ENCODE measurements around the gene STAT6. TPM values are rescaled to one million over a fixed set of nuclear protein-coding genes. Genes with fewer than 3 reads are reported as not detected.
A peak's percentile ranks its signal among the peaks of the same experiment; 100 is the strongest.
"Not testable (repeated sequence)": the region's sequence is repeated elsewhere in the genome, so short reads cannot be mapped to it uniquely, and the experiment has no call there.

Gene STAT6
- total RNA-seq, 2 experiments from 2014 or later, result 127 to 128 TPM

DNA sequence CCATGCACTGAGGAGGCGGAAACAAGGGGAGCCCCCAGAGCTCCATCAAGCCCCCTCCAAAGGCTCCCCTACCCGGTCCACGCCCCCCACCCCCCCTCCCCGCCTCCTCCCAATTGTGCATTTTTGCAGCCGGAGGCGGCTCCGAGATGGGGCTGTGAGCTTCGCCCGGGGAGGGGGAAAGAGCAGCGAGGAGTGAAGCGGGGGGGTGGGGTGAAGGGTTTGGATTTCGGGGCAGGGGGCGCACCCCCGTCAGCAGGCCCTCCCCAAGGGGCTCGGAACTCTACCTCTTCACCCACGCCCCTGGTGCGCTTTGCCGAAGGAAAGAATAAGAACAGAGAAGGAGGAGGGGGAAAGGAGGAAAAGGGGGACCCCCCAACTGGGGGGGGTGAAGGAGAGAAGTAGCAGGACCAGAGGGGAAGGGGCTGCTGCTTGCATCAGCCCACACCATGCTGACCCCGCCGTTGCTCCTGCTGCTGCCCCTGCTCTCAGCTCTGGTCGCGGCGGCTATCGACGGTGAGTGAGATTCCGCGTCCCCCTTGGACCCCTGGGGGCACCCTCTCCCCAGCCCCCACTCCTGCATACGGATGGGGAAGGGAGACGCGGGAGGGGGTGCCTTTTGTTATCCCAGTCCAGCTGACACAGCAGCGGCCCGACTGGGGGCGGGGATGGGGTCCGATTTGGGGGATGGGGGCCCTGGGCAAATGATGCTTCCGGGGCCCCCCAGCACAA, 17.5 kb upstream of the STAT6 start:
- Mint-ChIP-seq H3K4me1 (peaks cover 10% of the 10 kb centered on the region), H3K36me3 (ENCODE audit: low read depth) (peaks cover 5% of the 10 kb centered on the region), H3K27ac (no peak overlapping the region), H3K27me3 (peaks cover 65% of the 10 kb centered on the region), H3K9me3 (peaks cover 7% of the 10 kb centered on the region), H3K4me3 (peak overlapping the region; percentile 9)
- no peak for DNase-seq
- CTCF ChIA-PET, result interaction anchor here (1.1 to 5.9 kb wide), 5 partner anchors 10 to 301 kb away, joined by 3 to 65 read pairs (median 10); partner anchors contain the start of gene STAT6
- POLR2A ChIA-PET, result interaction anchor here (1.0 to 2.7 kb wide), 3 partner anchors 11 to 51 kb away, joined by 3 to 25 read pairs (median 11); partner anchors contain the start of genes NEMP1 and STAT6

DNA sequence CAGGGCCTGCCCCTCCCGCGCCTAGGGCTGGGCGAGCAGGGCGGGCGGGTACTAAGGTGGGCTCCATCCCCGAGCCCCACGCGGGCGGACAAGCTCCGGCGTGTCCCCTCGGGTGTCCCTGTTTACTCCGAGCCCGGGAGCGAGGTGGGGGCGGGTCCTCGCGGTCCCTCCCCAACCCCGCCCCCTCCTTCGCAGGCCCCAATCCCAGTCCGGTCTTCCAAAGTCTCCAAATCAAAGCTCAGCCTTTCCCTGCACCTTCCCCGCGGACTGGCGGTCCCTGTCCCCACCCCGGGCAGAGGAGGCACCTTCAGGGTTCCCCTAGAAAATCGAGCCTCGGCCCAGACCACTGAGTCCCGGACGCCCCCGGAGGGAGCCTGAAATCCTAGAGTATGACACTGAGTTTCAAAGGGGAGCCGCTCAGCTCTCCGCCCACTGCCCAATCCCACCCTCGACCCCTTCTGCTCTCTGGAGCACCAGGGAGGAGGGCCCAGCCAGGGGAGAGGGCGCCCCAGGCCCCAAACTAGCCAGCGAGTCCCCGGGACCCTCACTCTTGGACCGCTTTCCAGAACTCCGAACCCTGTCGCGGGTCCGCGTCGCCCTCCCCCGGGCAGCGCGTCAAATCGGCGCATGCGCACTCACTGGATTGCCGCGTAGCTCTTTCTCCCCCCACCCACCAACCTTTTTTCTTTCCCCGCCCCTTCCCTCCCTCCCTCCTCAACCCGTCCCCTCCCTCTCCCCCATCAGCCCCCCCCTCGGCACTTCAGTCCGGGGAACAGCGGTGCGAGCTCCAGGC, 16.8 kb upstream of the STAT6 start, which contains the start of gene LRP1:
LRP1 (plus strand) TSS at position 758 of the 793 bp plus-strand sequence. CDS start 482 bp downstream, outside the sequence.
- peaks cover 9% of the 10 kb centered on the region for H3K36me3 Mint-ChIP-seq (ENCODE audit: low read depth)
- peak within 1 kb of the TSS; percentile 73 for H3K4me3 Mint-ChIP-seq
- ChIA-PET POLR2A (interaction anchor here (0.8 to 2.7 kb wide), 4 partner anchors 10 to 112 kb away, joined by 3 to 25 read pairs (median 8); partner anchors contain the start of genes NEMP1 and STAT6), CTCF (interaction anchor here (0.7 to 5.9 kb wide), 9 partner anchors 10 to 302 kb away, joined by 3 to 65 read pairs (median 3); partner anchors contain the start of gene STAT6)
- peaks cover 67% of the 10 kb centered on the region for H3K27me3 Mint-ChIP-seq
- DNase-seq, result peak; percentile 63
- H3K9me3 Mint-ChIP-seq, result peaks cover 10% of the 10 kb centered on the region
- peaks cover 10% of the 10 kb centered on the region for H3K4me1 Mint-ChIP-seq
- H3K27ac Mint-ChIP-seq, result no peak within 1 kb of the TSS

- Mint-ChIP-seq H3K27ac (no peak overlapping the region), H3K9me3 (peaks cover 10% of the 10 kb centered on the region), H3K4me1 (peaks cover 10% of the 10 kb centered on the region), H3K4me3 (peak overlapping the region; percentile 73), H3K27me3 (peaks cover 62% of the 10 kb centered on the region), H3K36me3 (ENCODE audit: low read depth) (peaks cover 9% of the 10 kb centered on the region)
- ChIA-PET POLR2A (interaction anchor here (0.8 to 2.7 kb wide), 3 partner anchors 16 to 113 kb away, joined by 4 to 25 read pairs (median 11); partner anchors contain the start of genes NEMP1 and STAT6), CTCF (interaction anchor here (0.7 to 7.3 kb wide), 11 partner anchors 9 to 87 kb away, joined by 3 to 72 read pairs (median 6); partner anchors contain the start of gene STAT6)
- DNase-seq, result peak; percentile 39
Observed at GRCh38 chr12:57127101-57127725, 16.1 kb upstream of the STAT6 start.

- peaks cover 9% of the 10 kb centered on the region for H3K36me3 Mint-ChIP-seq (ENCODE audit: low read depth)
- DNase-seq, result no peak
- peaks cover 58% of the 10 kb centered on the region for H3K27me3 Mint-ChIP-seq
- H3K4me1 Mint-ChIP-seq, result peaks cover 10% of the 10 kb centered on the region
- CTCF ChIA-PET, result interaction anchor here (1.4 to 7.3 kb wide), 6 partner anchors 15 to 88 kb away, joined by 4 to 72 read pairs (median 22); partner anchors contain the start of gene STAT6
- POLR2A ChIA-PET, result interaction anchor here (2.7 kb wide), 1 partner anchor 15 kb away, joined by 25 read pairs; the partner anchor contains the start of gene STAT6
- peak overlapping the region; percentile 12 for H3K4me3 Mint-ChIP-seq
- no peak overlapping the region for H3K27ac Mint-ChIP-seq
- H3K9me3 Mint-ChIP-seq, result peaks cover 10% of the 10 kb centered on the region
Observed at GRCh38 chr12:57126561-57126960, 15.4 kb upstream of the STAT6 start.

- H3K27ac Mint-ChIP-seq, result no peak overlapping the region
- H3K36me3 Mint-ChIP-seq (ENCODE audit: low read depth), result peaks cover 9% of the 10 kb centered on the region
- H3K4me3 Mint-ChIP-seq, result no peak overlapping the region
- H3K27me3 Mint-ChIP-seq, result peaks cover 53% of the 10 kb centered on the region
- CTCF ChIA-PET, result interaction anchor here (0.7 to 7.3 kb wide), 9 partner anchors 14 to 369 kb away, joined by 3 to 72 read pairs (median 6); partner anchors contain the start of gene STAT6
- peaks cover 10% of the 10 kb centered on the region for H3K4me1 Mint-ChIP-seq
- POLR2A ChIA-PET, result interaction anchor here (2.7 kb wide), 1 partner anchor 15 kb away, joined by 25 read pairs; the partner anchor contains the start of gene STAT6
- DNase-seq, result no peak
- peaks cover 10% of the 10 kb centered on the region for H3K9me3 Mint-ChIP-seq
Observed at GRCh38 chr12:57126061-57126460, 14.9 kb upstream of the STAT6 start.

DNA sequence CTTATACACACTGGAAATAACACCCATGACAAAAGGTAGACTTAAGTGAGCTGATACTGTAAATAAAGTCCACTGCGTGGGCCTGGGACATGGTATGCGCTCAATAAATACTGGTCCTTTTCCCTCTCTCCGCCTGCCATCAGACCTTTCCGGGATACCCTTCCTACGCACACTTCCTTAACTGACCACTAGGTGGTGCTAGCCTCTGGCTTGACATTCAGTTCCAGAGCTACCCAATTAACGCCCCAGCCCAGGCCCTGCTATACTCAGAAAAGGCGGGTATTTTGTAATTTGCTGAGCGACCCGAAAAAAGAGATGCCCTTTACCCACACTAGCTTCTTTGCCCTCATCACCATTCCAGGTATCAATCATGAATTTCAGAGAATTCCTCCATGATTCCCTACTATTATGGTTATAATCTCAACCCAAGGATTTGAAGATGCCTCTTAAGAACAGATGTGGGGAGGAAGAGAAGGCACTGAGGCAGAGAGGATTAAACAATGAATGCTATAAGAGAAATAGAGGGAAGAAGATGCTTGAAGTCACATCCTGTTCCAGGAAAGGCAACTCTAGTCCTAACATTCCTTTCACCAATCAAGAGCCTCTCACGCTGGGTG, 13.2 kb upstream of the STAT6 start:
- Mint-ChIP-seq H3K27me3 (peaks cover 37% of the 10 kb centered on the region), H3K36me3 (ENCODE audit: low read depth) (peaks cover 9% of the 10 kb centered on the region), H3K4me1 (peaks cover 5% of the 10 kb centered on the region), H3K4me3 (no peak overlapping the region), H3K9me3 (peaks cover 10% of the 10 kb centered on the region), H3K27ac (no peak overlapping the region)
- DNase-seq, result peak; percentile 76
- ChIA-PET POLR2A (interaction anchor here (1.0 to 2.3 kb wide), 4 partner anchors 9 to 59 kb away, joined by 3 to 16 read pairs (median 6); partner anchors contain the start of genes NEMP1 and STAT6), CTCF (interaction anchor here (0.7 to 7.3 kb wide), 32 partner anchors 9 to 435 kb away, joined by 3 to 72 read pairs (median 4); partner anchors contain the start of genes MYO1A, NEMP1, SDR9C7 and STAT6)

DNA sequence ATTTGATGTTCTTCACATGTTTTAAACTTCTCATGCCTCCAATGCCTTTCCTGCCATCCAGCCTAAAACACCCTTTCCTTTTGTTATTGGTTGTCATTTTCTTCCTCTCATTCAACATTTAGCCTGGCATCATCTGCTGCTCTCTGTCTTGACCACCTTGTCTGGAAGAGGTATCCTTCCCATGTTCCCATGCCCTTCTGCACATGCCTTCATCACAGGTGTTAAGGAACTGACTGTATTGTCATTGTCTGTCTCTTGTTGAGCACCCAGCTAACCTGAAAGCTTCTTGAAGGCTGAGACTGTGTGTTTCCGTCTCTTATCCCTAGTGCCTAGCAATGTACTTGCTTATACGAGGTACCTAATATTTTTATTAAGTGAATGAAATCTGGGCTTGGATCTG, 12.7 kb upstream of the STAT6 start:
- no peak overlapping the region for H3K27ac Mint-ChIP-seq
- peaks cover 9% of the 10 kb centered on the region for H3K36me3 Mint-ChIP-seq (ENCODE audit: low read depth)
- no peak for DNase-seq
- ChIA-PET POLR2A (interaction anchor here (1.0 to 2.3 kb wide), 4 partner anchors 8 to 60 kb away, joined by 3 to 16 read pairs (median 6); partner anchors contain the start of genes NEMP1 and STAT6), CTCF (interaction anchor here (0.7 to 7.3 kb wide), 34 partner anchors 9 to 434 kb away, joined by 3 to 72 read pairs (median 4); partner anchors contain the start of genes MYO1A, NEMP1, SDR9C7 and STAT6)
- peaks cover 10% of the 10 kb centered on the region for H3K9me3 Mint-ChIP-seq
- H3K4me1 Mint-ChIP-seq, result peaks cover 7% of the 10 kb centered on the region
- no peak overlapping the region for H3K4me3 Mint-ChIP-seq
- H3K27me3 Mint-ChIP-seq, result peaks cover 37% of the 10 kb centered on the region

GRCh38 chr12:57120718-57121117, 9.6 kb upstream of the STAT6 start:
- CTCF ChIA-PET, result interaction anchor here (0.8 to 7.3 kb wide), 9 partner anchors 9 to 122 kb away, joined by 3 to 72 read pairs (median 4); partner anchors contain the start of gene STAT6
- Mint-ChIP-seq H3K27me3 (peaks cover 29% of the 10 kb centered on the region), H3K9me3 (peaks cover 10% of the 10 kb centered on the region)
- not testable (repeated sequence) for H3K36me3 Mint-ChIP-seq (ENCODE audit: low read depth); DNase-seq; H3K4me1 Mint-ChIP-seq; H3K27ac Mint-ChIP-seq; H3K4me3 Mint-ChIP-seq
- POLR2A ChIA-PET, result interaction anchor here (1.2 kb wide), 1 partner anchor 9 kb away, joined by 5 read pairs; no protein-coding TSS in a partner anchor

GRCh38 chr12:57119294-57120085, 8.3 kb upstream of the STAT6 start:
- peaks cover 10% of the 10 kb centered on the region for H3K9me3 Mint-ChIP-seq
- no peak for DNase-seq
- ChIA-PET POLR2A (no interaction called here), CTCF (interaction anchor here (1.1 to 5.8 kb wide), 3 partner anchors 40 to 54 kb away, joined by 3 to 37 read pairs (median 3); partner anchors contain the start of gene NEMP1)
- peaks cover 2% of the 10 kb centered on the region for H3K4me1 Mint-ChIP-seq
- no peak overlapping the region for H3K27ac Mint-ChIP-seq
- no peak overlapping the region for H3K4me3 Mint-ChIP-seq
- peaks cover 20% of the 10 kb centered on the region for H3K27me3 Mint-ChIP-seq
- peaks cover 9% of the 10 kb centered on the region for H3K36me3 Mint-ChIP-seq (ENCODE audit: low read depth)

DNA sequence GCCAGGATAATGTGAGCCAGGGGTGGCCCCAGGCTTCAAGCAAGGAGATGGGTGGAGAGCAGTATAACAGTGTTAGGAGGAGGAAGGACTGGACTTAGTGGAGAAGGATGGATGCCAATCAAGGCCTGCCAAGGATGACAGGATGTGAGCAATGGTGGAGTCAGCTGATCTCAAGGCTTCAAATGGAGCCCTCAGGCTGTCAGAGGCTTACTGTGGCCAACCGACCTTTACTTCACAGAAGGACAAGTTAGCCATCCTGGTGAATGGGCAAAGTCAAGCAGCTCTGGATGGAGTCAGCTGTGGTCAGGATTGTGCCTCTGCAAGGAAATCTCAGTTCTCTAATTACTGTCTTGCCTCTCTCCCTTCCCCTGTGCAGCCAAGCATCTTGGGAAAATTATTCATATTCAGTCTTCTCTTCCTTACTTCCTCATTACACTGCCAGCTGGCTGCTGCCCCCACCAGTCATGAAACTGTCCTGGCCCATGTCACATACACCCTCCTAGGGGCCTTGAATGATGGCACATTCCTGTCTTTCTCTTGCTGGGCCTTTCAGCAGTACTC, 7.6 kb upstream of the STAT6 start:
- peaks cover 5% of the 10 kb centered on the region for H3K36me3 Mint-ChIP-seq (ENCODE audit: low read depth)
- H3K9me3 Mint-ChIP-seq, result peaks cover 5% of the 10 kb centered on the region
- H3K27ac Mint-ChIP-seq, result no peak overlapping the region
- DNase-seq, result no peak
- H3K4me3 Mint-ChIP-seq, result no peak overlapping the region
- H3K4me1 Mint-ChIP-seq, result peaks cover 2% of the 10 kb centered on the region
- ChIA-PET POLR2A (no interaction called here), CTCF (interaction anchor here (1.1 to 5.8 kb wide), 2 partner anchors 40 to 49 kb away, joined by 3 to 37 read pairs; partner anchors contain the start of gene NEMP1)
- H3K27me3 Mint-ChIP-seq, result peaks cover 16% of the 10 kb centered on the region

All from activated CD4-positive, alpha-beta memory T cell treated with anti-CD3 and anti-CD28 coated beads, Interleukin-2, amount 10 ng/mL, durations not matched to agents 7 days and 5 days (primary cell).